ENCODE measurements around the gene RRAGD.

Gene RRAGD

DNA sequence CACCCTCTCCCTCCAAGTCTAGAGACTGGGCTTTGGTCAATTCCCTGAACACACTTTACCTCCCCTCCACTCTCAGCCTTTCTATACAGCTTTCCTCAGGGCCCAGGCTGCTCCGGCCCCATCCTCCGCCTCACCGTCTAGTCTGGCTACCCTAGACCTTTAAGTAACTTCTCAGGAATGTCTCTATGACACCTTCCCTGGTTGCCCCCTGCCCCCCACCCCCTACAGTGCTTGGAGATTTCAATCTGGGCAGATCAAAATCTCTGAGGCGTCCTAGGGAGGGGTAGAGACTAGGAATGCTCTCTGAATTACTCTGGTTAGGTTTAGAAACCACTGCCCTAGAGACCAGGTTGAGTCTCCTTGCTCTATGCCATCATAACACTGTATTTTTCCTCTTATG is 65.6 kb downstream of the RRAGD start:
- DNase-seq (ENCODE audit: low read depth in 2 of 2) = no peak

DNA sequence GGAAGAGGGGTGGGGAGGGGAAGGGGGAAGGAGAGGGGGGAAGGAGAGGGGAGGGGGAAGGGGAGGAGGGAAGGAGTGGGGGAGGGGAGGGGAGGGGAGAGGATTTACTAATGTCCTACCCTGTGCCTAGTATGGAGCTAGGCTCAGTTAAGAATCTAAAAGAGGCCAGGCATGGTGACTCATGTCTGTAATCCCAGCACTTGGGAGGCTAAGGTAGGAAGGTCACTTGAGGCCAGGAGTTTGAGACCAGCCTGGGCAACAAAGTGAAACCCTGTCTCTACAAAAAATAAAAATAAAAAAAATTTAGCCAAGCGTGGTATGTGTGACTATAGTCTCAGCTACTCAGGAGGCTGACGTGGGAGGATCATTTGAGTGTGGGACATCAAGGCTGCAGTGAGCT is 72.5 kb downstream of the RRAGD start:
- DNase-seq (ENCODE audit: low read depth in 2 of 2) = no peak

DNA sequence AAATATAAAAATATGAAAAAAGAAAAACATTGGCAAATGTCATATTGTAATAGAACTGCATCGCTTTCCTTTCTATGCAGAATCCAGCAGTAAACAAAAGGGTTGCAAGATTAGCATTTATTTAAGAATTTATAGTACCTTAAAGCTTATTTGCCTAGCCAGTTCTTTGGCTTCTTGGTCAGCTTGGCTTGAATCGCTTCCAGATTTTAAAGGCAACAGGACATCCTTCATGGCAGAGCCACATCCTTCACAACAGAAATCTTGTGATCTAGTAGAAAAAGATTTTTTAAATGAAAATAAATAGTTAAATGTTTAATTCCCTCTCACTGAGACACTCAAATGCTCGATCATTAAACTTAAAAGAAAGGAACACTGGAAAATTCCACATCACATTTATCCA is 76.9 kb downstream of the RRAGD start:
- no peak for DNase-seq (ENCODE audit: low read depth in 2 of 2)

DNA sequence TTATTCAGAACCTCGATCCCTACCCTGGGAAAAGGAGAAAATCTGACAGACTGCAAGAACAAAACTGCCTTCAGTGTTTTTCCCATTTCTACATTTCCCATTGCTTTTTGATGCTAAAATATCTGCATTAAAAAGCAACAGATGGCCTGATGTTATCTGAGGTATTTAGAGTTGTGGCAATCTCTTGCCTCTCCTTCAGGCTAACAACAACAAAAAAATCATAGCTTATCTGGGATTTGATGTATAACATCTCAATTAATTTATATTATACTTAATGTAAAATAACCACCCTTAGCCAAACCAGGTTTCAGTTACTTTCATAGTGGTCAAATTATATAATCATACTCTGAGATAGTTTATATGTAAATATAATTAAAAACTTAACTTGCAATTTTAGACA is 81.2 kb downstream of the RRAGD start:
- DNase-seq (ENCODE audit: low read depth in 2 of 2) = no peak

DNA sequence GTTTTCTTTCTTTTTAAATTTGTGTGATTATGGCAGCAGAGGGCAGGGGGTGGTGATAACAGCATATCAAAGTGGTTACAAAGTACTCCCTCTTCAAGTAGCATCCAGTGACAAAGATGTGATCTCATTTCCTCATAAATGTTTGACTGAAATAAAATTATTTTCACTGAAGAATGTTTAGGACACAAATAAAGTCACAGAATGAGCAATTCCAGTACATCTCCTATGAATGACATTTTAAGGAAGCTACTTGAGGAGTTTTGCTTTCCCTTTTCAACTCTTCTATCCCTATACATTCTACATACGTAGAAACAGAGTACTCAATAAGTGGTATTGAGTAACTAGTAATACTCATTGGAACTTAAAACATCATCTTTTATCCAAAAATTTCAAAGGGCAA is 83.1 kb downstream of the RRAGD start:
- DNase-seq (ENCODE audit: low read depth in 2 of 2) = no peak

DNA sequence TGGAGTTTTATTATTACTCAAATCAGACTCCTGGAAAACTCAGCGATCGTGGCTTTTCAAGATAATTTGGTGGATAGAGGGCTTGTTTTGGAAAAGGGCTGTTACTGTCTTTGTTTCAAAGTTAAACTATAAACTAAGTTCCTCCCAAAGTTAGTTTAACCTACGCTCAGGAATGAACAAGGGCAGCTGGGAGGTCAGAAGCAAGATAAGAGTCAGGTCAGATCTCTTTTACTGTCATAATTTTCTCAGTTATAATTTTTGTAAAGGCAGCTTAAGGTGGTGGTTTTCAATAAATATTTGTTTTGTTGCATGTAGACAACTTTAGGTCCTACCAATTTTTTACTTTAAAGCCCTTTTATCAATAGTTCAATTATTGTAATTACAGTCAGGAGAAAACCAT is 87.8 kb downstream of the RRAGD start:
- DNase-seq (ENCODE audit: low read depth in 2 of 2) = no peak

DNA sequence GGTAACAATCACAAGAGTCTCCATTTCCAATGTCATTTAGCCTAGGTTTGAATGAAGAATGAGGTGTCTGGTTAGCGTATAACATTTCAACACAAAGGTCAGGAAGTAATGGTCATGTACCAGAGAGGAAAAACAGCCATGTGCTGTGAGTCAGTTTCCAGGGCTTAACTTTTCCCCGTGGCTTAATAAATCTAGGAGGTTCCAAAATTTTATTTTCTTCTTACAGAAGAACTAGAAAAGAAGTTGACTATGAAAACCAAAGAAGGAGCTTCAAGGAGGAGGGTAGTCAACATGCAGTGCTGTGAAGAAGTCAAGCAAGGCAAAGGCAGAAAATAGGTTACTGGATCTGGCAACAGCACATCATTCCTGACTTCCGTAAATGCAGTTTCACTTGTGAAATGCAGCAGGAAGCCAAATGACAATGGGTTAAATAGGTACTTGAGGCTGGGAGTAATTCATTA is 88.5 kb downstream of the RRAGD start:
- no peak for DNase-seq (ENCODE audit: low read depth in 2 of 2)

DNA sequence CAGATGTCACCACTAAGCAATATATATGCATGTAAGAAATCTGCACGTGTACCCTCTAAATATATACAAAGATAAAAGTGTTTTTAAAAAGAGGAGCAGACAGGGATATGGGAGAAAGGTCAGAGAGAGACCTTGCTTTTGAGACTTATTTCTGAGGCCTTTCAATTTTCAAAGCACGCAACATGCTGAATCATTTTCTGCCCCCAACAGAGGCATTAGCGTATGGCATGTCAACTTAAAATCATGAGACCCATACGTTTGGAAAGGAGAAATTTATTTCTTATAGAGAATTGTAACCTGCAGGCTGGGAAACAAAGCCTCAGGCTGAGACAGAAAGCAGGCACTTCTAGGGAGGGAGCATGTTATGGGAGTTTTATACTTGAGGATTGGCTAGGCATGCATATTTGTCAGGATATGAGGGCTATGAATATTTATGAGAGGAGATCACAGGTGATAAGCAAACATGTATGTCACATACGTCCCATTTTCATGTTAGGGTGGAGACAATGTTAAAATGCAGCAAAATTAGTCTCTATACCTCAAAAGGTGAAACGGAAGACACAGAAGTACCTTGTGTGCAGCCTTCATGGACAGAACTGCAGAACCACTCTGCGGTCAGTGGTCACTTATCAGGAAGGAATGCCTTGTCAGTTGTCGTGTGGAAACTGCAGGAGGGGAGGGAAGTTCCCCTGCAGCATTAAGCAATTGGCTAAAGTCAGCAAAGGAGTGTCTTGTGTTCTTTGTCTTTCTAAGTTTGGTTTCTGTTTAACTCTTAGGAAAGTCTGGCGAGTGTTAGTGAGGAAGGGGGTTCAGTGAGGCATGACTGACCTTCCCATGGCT is 90.7 kb downstream of the RRAGD start:
- DNase-seq (ENCODE audit: low read depth in 2 of 2) = no peak

DNA sequence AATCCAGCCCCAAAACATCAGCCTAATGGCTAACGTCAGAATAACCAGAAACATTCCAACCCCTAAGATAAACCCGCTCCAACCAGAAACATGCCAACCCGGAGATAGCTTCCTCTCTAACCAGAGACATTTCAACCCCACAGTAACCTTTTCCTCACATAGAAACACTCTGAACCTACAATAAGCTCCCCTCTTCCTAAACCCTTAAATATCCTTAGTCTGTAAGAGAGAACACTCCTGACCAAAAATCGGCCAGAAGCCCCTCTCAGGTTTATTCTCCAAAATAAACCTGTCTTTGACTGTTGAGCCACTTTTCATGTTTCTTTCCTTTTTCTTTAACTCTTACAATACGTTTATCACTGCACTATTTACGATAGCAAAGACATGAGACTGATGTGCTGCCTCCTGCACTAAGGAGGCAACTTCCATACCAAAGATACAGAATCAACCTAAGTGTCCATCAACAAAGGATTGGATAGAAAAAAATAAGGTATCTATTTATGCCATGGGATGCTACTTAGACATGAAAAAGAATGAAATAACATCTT is 92.0 kb downstream of the RRAGD start:
- no peak for DNase-seq (ENCODE audit: low read depth in 2 of 2)

DNA sequence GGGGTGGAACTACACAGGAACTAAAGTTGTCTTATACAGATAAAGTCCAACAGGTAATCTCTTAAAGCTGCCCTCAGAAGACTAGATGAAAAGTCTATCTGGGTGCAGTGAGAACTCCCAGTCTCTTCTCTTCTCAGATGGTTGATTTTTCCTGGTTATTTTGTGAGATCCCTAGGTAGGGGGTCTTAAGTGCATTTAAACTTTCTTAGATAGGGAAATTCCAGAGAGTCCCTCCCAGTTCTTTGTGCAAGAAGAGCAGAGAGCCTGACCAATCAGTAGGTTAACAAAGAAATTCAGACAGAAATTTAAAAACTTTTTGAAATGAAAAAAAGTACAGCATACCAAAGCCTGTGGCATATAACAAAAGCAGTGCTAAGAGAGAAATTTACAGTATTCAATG is 95.0 kb downstream of the RRAGD start:
- no peak for DNase-seq (ENCODE audit: low read depth in 2 of 2)

DNA sequence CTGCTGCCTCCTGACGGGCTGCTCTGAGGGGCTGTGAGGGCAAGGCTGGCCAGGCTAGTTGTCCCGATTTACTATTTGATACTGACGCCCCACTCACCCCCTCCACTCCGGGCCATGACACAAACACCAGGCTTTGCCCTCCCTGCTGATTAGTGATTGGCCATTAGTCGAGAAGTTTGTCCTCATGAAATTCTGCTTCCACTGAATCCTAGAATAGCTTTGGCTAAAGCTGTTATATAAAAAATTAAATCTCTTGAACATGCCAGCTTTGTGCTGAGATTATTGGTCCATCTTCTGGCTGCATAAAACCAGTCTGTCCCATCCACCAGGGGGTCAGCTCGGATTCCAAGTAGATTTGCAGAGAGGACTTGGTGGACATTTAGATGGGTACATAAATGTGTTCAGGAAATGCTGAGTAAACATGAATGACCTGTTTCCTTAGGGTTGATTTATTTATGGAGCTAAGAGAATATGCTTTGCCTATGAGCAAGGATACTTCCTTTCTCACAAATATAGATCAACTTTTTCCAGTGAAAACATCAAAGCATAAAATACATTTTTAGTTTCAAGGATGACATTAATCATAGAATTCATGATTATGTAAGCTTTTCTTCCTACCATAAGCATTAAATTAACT is 96.7 kb downstream of the RRAGD start, which contains the start of gene GABRR2:
TSS of gene GABRR2 (minus strand) at position 51 of the 637 bp plus-strand sequence. CDS start 134 bp downstream, outside the sequence.
- DNase-seq (ENCODE audit: low read depth in 2 of 2) = no peak

DNA sequence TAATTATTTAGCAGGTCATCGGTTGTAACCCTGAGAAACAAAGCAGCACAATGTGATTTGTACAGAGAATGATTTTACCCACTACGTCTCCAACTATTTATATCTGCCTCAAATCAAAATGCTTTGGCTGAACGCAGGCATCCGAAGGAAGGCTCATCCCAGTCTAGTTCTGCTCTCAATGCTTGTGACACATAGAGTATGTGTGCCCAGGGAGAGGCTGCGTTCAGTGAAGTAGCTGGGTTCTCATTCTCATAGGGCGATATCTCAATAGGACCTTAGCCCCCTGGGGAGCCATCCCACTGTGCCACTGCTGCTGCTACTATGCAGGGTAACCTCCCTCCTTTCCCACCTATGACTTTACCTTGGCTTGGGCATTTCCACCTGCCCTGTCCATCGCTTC is 97.4 kb downstream of the RRAGD start:
- no peak for DNase-seq (ENCODE audit: low read depth in 2 of 2)
